SU-DHL-6 (cell line): ENCODE measurements around the gene CYP21A2.
"Not testable (repeated sequence)": the region's sequence is repeated elsewhere in the genome, so short reads cannot be mapped to it uniquely, and the experiment has no call there.

Source experiments
- EZH2phosphoT487 ChIP-seq: fragments of 200-600 bp; sonication (generic), shearing (Covaris generic); conservative IDR thresholded peaks from 2 replicates; pipeline ENCODE4 v1.6.1; 2018; ENCODE audit warnings: mild to moderate bottlenecking, antibody characterized with exemption, low read length, moderate library complexity, mixed read lengths
- TF ChIP-seq, protein P1 (sequence below): fragments of 200-600 bp; sonication (generic); IDR thresholded peaks from one replicate; pipeline ENCODE4 v1.5.1; 2017; ENCODE audit warnings: antibody characterized with exemption, mild to moderate bottlenecking, low read length, moderate library complexity; ENCODE audit not compliant: insufficient read depth, poor library complexity, severe bottlenecking

DNA sequence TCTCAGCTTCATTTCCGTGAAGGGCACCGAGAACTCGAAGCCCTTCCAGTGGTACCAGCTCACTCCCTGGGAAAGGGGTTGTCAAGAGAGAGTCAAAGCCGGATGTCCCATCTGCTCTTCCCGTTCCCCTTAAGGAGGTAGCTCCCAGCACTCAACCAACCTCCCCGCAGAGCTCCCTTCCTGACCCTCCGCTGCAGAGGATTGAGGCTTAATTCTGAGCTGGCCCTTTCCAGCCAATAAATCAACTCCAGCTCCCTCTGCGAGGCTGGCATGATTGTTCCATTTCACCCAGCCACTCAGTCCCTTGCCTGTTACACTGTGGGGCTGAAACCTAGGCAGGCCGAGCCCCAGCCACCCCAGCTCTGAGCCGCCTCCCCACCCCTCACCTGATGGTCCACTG is 3.2 kb downstream of the CYP21A2 start:
- TF ChIP-seq, protein P1, sequence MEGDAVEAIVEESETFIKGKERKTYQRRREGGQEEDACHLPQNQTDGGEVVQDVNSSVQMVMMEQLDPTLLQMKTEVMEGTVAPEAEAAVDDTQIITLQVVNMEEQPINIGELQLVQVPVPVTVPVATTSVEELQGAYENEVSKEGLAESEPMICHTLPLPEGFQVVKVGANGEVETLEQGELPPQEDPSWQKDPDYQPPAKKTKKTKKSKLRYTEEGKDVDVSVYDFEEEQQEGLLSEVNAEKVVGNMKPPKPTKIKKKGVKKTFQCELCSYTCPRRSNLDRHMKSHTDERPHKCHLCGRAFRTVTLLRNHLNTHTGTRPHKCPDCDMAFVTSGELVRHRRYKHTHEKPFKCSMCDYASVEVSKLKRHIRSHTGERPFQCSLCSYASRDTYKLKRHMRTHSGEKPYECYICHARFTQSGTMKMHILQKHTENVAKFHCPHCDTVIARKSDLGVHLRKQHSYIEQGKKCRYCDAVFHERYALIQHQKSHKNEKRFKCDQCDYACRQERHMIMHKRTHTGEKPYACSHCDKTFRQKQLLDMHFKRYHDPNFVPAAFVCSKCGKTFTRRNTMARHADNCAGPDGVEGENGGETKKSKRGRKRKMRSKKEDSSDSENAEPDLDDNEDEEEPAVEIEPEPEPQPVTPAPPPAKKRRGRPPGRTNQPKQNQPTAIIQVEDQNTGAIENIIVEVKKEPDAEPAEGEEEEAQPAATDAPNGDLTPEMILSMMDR, result not testable (repeated sequence)
- not testable (repeated sequence) for TF ChIP-seq EZH2phosphoT487
